Peyer's patch (tissue), 4 donors: ENCODE measurements around the gene SSTR3.

Experiments
- POLR2A ChIP-seq, 2 donors: fragments of 450-650 bp; IDR thresholded peaks; one replicate each; pipeline ENCODE4 v1.5.1; 2017; ENCODE audit warnings: antibody characterized with exemption in 2 of 2, mild to moderate bottlenecking in 2 of 2, moderate library complexity in 2 of 2
- TF ChIP-seq, protein P1 (sequence below), 6 experiments: fragments of 450-650 bp in 4 of 6; fragments of 200-600 bp in 2 of 6; sonication (generic) in 1 of 6; IDR thresholded peaks; one replicate each; pipeline ENCODE4 v1.5.1; 2017 to 2019; ENCODE audit warnings: antibody characterized with exemption in 6 of 6, mild to moderate bottlenecking in 3 of 6, moderate library complexity in 1 of 6

GRCh38 chr22:37233751-37234631 lies 21.7 kb upstream of the SSTR3 start:
- TF ChIP-seq, protein P1, sequence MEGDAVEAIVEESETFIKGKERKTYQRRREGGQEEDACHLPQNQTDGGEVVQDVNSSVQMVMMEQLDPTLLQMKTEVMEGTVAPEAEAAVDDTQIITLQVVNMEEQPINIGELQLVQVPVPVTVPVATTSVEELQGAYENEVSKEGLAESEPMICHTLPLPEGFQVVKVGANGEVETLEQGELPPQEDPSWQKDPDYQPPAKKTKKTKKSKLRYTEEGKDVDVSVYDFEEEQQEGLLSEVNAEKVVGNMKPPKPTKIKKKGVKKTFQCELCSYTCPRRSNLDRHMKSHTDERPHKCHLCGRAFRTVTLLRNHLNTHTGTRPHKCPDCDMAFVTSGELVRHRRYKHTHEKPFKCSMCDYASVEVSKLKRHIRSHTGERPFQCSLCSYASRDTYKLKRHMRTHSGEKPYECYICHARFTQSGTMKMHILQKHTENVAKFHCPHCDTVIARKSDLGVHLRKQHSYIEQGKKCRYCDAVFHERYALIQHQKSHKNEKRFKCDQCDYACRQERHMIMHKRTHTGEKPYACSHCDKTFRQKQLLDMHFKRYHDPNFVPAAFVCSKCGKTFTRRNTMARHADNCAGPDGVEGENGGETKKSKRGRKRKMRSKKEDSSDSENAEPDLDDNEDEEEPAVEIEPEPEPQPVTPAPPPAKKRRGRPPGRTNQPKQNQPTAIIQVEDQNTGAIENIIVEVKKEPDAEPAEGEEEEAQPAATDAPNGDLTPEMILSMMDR (IDR thresholded peaks at IDR 0.05) = no peak
- no peak for TF ChIP-seq POLR2A (IDR thresholded peaks at IDR 0.05)
